Measurements from ENCODE around the gene SEMA3E.
"Not testable (repeated sequence)": the region's sequence is repeated elsewhere in the genome, so short reads cannot be mapped to it uniquely, and the experiment has no call there.

Gene SEMA3E

GRCh38 chr7:83552556-83552955 is 96.4 kb downstream of the SEMA3E start:
- DNase-seq, result not testable (repeated sequence)

GRCh38 chr7:83550100-83550499 is 98.8 kb downstream of the SEMA3E start:
- no peak for DNase-seq

- no peak for DNase-seq
These were observed 100.7 kb downstream of the SEMA3E start for GRCh38 chr7:83548250-83548649.

- DNase-seq, result peak; percentile 43
These were observed 101.4 kb downstream of the SEMA3E start for GRCh38 chr7:83547526-83547925.

DNA sequence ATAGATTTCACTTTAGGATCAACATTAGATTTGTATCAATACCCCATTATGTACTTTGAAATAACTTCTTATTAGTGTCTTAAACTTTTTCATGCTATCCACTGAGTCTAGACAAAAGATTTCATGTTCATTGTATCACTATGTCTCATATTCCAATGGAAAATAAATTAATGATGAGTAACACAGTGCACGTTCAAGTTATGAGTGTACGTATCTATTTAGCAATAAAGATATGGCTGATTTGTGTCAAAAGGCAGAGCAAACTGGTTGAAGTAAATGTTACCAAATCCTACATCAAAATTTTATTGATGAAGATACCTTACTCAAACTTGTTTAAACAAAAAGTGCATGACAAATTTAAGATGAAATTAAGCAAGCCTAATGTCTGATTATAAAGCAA is 102.4 kb downstream of the SEMA3E start:
- DNase-seq, result no peak

GRCh38 chr7:83541187-83541960 is 107.6 kb downstream of the SEMA3E start:
- no peak for DNase-seq

- no peak for DNase-seq
These were observed 114.5 kb downstream of the SEMA3E start for GRCh38 chr7:83534488-83534887.

GRCh38 chr7:83532219-83532618 is 116.7 kb downstream of the SEMA3E start:
- no peak for DNase-seq

GRCh38 chr7:83531766-83532165 is 117.2 kb downstream of the SEMA3E start:
- no peak for DNase-seq

DNA sequence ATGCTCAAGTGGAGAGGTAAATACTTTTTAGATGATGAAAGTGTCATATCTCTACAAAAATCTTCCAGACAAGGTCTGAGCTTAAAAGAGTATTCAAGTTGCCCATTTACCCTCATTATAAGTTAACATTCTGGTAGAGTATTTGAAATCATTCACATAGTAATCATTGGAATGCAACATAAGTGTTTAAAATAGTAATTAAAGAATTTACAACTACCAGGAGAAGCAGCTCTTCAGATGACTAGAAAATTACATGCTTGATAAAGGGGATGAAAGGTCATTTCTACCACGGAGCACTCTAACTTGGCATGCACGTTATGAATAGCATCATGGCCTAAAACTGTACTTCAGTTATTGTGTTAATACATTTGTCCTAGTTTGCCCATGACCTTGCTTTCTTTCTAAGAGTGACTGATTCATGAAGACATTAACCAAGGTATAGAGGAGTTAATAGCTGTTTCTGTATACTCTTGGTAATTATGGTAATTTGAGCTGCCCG is 120.0 kb downstream of the SEMA3E start:
- no peak for DNase-seq

GRCh38 chr7:83524277-83525075 is 124.5 kb downstream of the SEMA3E start:
- DNase-seq, result no peak

GRCh38 chr7:83520726-83521125 is 128.2 kb downstream of the SEMA3E start:
- DNase-seq, result no peak

GRCh38 chr7:83519240-83519639 is 129.7 kb downstream of the SEMA3E start:
- DNase-seq, result no peak

- DNase-seq, result no peak
These were observed 131.8 kb downstream of the SEMA3E start for GRCh38 chr7:83517035-83517700.

GRCh38 chr7:83514977-83515376 is 134.0 kb downstream of the SEMA3E start:
- DNase-seq, result no peak

DNA sequence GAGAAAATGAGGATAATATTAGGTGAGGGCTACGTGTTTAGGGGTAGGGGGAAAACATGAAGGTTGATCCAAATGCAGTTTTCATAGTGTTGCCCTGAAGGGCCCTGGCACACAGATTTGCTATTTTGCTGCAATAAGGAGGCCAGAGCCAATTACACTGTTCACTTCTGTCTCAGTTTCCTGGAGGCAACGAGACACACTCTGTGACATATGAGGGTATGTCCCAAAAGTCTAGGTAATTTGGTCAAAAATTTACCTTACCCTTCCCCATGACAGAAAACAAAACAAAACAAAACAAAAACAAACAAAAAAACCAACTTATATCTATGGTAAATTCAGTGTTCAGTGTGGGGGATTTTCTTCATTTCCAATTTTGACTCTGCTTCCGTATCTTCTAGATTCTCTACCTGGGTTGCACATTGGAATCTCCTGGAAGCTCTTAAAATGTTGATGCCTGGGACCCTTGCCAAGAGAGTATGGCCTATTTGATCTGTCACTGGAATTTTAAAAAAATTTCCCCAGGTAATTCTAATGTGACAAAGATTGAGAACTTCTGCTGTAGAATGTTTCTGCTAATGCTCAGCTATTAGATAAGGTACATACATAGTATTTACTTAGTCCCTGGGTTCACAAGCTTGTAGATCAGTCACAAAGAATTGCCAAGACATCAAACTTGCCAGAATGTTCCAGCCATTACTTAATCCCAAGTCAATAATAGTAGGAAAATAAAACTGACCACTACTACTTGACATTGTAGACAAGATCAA is 139.5 kb downstream of the SEMA3E start:
- DNase-seq, result no peak

- no peak for DNase-seq
These were observed 144.6 kb downstream of the SEMA3E start for GRCh38 chr7:83504330-83504729.

DNA sequence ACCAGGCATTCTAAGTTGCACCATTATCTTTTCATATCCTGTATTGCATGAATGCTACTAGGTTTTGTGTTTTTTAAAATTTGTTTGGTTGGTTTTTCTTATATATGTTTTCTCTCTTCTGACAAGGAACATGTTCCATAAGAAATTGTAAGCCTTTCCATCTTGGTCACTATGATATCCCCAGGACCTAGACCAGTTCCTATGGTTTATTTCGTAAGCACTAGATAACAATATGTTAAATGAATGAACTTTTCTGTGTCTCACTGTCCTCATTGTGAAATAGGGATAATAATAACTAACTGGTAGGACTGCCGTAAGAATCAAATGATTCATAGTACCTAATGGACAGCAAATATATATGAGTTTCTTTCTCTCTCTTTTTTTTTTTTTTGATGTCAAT is 146.3 kb downstream of the SEMA3E start:
- no peak for DNase-seq

DNA sequence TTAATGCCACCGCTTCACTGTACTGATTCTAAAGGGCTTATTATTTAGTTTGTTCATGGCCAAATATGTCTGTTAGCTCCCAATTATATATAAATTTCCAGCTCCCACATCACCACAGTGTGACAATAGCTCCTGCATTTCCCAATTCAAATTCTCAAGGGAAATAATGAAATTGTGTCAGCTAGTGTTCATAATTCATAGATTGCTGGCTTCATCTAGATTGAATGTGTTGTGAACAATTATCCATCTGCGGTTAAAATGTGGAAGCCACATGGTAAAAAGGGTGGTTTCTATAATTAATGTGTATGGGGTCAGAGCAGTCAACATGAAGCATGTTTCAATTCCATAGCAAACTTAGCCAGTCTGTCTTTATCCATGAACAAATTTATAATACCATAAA is 154.3 kb downstream of the SEMA3E start:
- no peak for DNase-seq

- no peak for DNase-seq
These were observed 156.1 kb downstream of the SEMA3E start for GRCh38 chr7:83492802-83493201.

DNA sequence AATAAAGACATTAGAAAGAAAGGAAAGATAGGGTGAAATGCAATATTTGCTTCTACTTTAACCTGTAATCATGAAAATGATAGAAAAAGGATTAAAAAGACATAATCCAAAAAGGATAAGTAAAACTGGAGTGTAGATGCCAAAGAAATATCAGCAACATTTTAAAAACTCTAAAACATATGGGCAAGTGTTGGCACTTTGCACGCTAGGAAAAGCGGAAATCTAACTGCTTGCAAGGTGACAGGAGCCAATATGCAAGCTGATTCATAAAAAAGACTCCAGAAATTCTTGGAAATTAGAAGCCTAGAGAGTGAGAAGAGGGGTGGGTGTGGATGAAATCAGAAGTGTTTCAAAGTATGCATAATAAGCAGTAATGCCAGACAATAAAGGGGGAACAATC is 161.1 kb downstream of the SEMA3E start:
- DNase-seq, result no peak

DNA sequence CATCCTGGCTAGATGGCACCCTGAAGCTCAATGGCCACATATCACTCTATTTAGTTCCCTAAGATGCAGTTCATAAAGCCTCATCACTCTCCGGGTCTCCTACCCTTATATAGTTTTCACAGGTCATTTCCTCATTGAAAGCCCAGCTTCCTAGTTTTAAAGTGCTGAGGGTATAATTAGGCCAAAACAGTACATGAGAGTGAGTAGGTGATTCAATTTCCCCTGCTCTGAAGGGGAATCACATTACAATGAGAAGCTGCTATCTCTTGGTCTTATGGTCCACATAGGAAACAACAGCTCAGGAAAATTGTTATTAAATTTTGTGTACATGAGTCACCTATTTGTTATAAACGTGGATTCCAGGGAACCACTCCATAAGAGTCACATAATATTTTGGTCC is 162.0 kb downstream of the SEMA3E start:
- DNase-seq, result no peak

DNA sequence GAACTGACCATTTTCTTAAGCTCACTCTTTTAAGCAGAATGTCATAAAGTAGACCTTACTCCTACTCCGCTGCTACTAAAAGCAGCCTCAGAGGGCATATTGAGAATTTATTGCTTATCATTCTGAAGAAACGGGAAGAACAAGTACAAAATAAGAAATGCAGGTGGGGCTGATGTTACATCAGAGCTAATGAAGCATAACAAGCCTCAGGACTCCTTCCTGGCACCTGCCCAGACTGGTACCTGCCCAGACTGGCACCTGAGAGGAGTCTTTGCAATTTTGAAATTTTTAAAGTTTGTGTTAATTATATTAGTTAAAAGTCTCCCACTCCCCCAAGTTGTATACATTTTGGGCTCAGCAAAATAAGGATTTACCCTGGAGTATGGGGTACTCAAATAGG is 162.4 kb downstream of the SEMA3E start:
- DNase-seq, result no peak

Measured in left hindlimb (tissue), 1 donor.